T-helper 2 cell treated with Interferon-gamma antibody and Interleukin-4, amounts not matched to agents 100 ng/mL and 5 ng/mL, for 36 hours (primary cell): ENCODE results near the gene DLG5. TPM values are rescaled to one million over a fixed set of nuclear protein-coding genes. Genes with fewer than 3 reads are reported as not detected.
"Not testable (repeated sequence)": the region's sequence is repeated elsewhere in the genome, so short reads cannot be mapped to it uniquely, and the experiment has no call there.

Source experiments
- intact Hi-C: fragments of 100-400 bp; cut with micrococcal nuclease; formaldehyde crosslinking; loops from one replicate; pipeline ENCODE4 v1.15.1; 2023
- total RNA-seq: library from RNA; stranded (reverse); gene quantifications from 2 replicates; pipeline ENCODE4 v1.2.3, GENCODE V29; 2022

DLG5 gene
- total RNA-seq, 1 donor from 2014 or later, result 7.6 TPM

- intact Hi-C loops, result no loop called here
Observed at GRCh38 chr10:77798940-77799339, 127.6 kb downstream of the DLG5 start.

DNA sequence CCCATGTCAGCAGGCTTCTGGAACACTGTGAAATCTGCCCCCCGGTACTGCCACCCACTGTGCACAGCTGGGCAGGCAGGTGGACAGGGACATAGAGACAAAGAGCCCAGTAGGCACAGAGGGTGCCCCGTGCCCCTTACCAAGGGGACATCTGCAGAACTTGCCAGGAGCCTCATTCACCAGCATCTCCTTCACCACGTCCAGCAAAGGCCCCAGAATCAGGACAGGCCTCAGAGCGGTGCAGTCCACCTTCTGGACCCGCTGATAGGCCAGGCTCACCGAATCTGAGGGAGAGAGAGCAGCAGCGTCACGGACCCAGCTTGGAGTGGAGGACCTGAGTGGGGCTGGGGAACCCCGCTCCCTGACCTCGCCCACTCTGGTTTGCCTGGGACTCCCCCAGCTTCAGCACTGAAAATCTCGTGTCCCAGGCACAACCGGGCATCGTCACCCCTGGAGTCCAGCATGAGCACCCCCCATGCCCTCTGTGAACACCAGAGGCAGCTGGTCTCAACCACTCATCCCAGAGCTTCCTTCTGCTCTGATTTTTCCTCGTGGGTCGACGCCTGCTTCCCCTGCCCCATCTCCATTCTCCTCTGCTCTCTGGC lies 130.1 kb downstream of the DLG5 start:
- intact Hi-C loops, result no loop called here

- intact Hi-C loops, result no loop called here
Observed at GRCh38 chr10:77795426-77796055, 131.0 kb downstream of the DLG5 start.

DNA sequence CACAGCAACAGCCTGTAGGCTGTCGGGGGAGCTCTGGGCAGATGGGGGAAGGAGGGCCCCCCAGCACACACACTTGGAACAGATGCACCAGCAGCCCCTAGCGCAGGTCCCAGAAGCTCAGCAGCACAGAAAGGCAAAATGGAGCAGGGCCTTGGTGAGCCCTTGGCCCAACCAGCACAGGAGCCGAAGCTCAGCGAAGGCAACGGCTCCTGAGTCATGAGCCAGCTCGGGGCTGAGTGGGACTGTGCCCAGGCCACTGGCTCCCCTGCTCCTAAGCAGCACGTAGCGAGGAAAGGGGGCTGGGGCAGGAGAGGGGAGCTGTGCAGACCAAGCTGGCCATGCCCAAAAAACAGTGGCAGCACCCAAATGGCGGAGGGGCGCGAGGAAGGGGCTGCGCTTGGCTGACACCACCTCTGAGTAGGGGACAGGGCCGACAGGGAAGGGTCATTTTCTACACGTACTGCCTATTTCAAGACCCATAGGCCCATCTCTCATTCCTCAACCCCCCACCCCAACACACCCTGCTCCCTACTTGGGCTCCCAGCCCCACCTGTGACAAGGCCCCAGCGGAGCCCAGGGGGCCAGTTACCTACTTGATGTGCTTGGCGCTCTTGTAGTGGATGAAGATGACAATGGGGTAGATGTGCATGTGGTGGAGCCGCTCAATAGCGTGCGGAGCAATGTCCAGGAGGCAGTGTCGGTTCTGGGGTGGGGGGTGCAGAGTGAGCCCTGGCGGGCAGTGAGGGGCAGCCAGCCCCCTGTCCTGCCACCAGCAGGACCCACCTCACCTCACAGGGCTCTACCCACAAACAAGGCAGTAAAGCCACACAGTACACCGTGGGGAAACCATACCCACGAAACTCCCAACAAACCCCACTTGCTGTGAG lies 132.1 kb downstream of the DLG5 start:
- intact Hi-C loops, result no loop called here

DNA sequence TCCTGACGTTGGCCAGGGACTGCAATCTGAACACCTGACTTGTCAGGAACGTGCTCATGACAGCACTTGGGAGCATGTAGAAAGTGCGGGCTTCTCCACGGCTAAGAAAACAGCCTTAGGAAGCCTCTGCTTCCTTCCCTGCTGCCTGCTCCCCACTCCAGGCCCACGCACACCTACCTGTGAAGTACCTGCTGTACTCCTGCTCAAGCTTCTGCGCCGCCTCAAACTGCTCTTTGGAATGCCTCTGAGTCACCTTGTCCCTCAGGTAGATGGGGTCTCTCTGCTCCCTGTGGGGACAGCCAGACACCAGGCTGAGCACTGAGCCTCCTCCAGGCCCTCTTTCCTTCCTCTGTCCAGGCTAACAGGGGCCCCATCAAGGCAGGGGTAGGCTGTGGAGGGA lies 132.7 kb downstream of the DLG5 start:
- intact Hi-C loops, result no loop called here

DNA sequence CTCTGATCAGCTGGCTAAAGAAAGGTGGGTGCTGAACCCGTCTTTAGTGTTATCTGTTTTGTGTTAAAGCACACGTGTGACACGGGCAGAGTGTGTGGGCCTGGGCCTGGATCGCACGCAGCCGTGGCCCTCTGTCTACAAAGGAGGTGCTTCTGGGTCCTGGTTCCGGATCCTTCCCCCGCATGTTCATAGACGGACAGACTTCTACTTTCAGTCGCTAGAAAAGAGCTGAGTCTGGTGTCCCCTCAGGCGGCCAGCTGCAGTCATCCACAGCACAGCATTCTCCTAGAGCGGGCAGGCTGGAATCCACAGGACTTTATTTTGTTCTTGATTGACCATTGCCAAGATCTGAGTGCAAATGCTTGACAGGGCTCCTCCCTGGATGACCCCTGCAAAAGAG lies 134.4 kb downstream of the DLG5 start:
- intact Hi-C loops, result no loop called here

GRCh38 chr10:77791506-77791905 lies 135.0 kb downstream of the DLG5 start:
- intact Hi-C loops, result no loop called here

- intact Hi-C loops, result no loop called here
Observed at GRCh38 chr10:77789861-77790260, 136.7 kb downstream of the DLG5 start.

DNA sequence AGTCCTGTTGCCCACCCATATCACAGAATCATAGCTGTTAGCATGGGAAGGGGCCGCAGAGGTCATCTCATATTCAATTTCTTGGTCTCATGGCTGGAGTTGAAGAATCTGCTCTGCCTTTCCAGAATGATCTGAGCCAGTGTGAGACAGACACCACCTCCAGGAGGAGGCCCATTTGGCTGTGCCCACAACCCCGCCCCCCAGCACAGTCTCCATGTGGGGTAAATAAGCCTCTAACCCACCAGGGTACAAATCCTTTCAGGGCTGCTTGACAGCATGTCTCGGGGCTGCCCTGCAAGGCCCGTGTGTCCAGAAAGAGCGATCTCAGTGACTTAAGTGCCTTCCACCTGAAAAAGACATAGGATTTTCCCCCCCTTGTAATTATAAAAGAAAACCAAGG lies 137.5 kb downstream of the DLG5 start:
- intact Hi-C loops, result no loop called here

DNA sequence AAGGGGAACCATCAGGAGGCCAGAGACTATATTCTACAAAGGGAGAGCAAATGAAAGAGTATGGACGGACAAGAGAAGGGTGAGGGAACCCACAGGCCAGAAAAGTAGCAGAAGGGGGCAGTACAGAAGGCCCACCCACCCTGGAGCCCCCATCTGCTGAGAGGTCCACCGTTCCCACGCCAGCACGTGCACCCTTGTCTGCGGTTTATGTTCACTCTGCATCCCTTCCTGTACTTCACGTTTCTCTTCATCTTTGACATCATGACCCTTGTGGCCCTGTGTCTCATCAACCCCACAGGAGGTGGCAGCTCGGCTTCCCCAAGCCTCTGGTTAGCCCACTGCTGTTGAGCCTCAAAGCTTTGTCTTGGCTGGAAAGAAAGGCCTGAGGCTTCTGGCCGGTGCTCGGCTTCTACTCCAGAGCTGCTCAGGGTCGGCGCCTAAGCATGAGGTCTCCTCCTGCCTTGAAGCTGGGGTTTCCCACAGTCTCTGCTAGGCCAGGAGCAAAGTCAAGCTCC lies 138.0 kb downstream of the DLG5 start:
- intact Hi-C loops, result no loop called here

DNA sequence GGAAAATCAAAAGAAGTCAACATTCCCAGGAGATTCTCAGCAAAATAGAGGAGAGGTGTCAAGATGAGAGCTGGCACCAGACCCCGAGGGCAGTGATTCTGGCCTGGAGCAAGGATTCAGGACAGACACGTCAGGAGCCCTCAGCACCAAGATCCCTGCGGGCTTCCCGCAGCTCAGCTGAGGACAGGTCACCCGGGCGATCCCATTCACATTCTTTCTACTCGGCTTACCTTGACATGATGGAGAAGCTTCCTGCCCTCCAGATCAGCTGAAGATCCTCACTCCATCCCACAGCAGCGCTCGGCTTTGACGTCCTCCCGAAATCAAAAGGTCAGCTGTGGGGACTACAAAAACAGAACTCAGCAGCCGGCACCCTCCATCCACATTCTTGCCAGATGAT lies 139.1 kb downstream of the DLG5 start:
- intact Hi-C loops, result no loop called here

GRCh38 chr10:77784856-77785255 lies 141.7 kb downstream of the DLG5 start:
- intact Hi-C loops, result no loop called here

DNA sequence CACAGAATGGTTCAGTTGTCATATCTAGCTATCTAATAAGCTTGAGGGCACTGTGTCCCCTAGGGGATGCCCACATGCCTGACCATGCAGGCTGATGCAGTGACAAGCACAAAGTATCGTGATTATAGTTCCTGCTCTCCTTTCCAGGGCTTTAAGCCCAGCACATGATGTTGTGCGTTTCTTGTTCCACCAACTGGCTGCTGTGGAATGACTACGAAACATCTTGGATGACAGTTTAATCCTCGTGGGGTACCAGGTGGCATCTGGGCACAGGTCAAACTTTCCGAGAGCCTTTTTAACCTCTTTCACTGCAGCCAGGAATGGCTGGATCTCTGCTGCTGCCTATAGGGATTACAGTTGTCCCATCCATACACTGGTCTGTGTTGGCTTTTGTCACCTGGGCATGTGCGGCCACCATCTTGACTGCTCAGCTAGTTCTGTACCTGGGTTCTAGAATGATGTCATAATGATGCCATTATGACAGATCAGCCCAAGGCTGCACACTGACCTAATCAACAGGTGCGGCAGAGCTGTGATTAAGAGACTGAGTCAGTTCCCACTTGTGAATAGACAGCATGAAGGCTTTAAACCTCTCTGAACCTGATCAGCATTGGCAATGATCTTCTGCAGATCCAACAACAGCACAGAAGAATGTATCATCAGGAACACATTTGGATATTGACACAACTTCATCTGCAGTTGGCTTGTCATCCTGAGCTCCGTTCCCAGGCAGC lies 144.1 kb downstream of the DLG5 start:
- intact Hi-C loops, result no loop called here

DNA sequence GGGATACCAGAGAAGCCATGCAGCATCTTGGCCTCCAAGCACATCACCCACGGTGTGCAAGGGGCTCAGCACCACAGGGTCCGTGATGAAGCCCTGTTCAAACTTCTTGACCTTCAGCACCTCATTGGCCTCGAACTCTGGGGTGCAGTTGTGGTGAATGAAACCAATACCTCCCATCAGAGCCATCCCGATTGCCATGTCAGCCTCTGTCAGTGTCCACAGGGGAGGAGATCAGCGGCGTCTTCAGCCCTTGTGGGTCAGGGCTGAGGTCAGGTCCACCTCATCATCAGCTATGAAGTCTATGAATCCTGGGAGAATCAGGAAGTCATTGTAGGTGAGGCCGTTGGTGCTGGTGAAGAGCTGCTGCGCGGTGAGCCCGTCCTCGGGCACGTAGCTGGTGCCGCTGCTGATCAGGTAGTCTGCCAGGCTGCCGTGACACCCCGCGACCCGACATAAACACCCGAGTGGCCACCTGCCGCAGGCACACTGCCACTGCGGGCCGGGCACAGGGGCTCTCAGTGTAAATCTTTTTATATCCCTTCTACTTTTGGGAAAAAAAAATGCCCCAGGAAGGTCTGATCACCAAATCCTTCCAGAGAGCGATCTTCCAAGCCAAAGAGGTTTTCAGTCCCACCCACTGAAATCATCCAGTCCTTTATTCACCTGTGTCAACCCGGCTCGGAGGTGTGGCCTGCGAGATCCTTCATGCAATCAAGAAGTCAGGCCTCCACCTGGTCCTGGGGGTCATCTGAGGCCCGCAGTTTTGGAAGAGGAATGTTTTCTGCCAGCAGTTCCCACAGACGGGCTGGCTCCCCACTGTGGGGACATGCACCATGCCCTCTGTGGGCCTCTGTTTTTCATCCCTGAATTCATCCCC lies 144.9 kb downstream of the DLG5 start:
- intact Hi-C loops, result no loop called here

GRCh38 chr10:77780180-77780579 lies 146.4 kb downstream of the DLG5 start:
- intact Hi-C loops, result no loop called here

- intact Hi-C loops, result no loop called here
Observed at GRCh38 chr10:77776487-77776886, 150.1 kb downstream of the DLG5 start.

GRCh38 chr10:77774940-77775391 lies 151.6 kb downstream of the DLG5 start:
- intact Hi-C loops, result no loop called here

DNA sequence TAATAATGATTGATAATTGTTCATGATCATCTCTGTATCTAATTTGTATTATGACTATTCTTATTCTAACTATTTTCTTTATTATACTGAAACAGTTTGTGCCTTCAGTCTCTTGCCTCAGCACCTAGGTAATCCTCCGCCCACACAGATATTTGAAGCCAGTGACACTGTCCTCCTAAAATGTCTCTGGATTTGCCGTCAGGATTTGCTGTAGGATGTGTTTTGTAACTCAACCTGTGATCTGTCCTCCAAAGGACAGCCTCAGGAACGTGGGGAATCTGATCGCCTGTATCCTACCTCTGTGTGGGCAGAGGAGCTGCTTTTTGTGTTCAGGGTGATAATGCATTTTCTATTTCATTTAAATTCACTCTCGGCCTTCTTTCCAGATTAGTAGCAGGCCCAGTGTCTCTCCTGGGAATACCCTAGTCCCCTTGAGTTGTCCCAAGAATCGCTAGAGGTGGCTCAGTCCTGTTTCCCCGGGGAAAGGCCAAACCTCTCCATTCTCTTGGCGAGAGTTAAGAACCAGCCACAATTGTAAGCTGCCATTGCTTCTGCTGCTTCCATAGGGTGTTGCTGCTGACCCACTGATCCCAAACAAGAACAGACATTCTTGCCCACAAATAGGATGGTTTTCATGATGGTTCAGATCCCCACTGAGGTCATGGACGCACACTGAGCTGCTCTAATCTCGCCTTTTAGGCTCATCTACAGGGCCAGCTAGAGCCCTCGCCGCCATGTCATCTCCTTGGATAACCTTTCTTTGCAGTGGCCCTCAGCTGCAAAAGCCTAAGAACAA lies 152.7 kb downstream of the DLG5 start:
- intact Hi-C loops, result no loop called here

DNA sequence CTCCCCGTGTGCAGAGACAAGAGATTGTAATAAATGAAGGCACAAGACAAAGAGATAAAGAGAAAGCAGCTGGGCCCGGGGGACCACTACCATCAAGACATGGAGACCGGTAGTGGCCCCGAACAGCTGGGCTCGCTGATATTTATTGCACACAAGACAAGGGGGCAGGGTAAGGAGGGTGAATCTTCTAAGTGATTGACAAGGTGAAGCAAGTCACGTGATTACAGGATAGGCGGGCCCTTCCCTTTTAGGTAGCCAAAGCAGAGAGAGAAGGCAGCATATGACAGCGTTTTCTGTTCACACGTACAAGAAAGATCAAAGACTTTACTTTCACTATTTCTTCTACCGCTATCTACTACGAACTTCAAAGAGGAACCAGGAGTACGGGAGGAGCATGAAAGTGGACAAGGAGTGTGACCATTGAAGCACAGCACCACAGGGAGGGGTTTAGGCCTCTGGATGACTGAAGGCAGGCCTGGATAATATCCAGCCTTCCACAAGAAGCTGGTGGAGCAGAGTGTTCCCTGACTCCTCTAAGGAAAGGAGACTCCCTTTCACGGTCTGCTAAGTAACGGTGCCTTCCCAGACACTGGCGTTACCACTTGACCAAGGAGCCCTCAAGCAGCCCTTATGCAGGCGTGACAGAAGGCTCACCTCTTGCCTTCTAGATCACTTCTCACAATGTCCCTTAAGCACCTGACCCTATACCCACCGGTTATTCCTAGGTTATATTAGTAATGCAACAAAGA lies 153.5 kb downstream of the DLG5 start:
- intact Hi-C loops, result not testable (repeated sequence)
